HT1080 (cell line): Measurements from ENCODE around the gene KRTAP12-1. TPM values are rescaled to one million over a fixed set of nuclear protein-coding genes. Genes with fewer than 3 reads are reported as not detected.

Experiments
- DNase-seq: peaks from one replicate; pipeline ENCODE4 v3.0.0-alpha.2; 2015; ENCODE audit warnings: low read depth
- polyA plus RNA-seq, 2 experiments: library from polyadenylated mRNA; depleted of rRNA; stranded (reverse); fragments of >200 nt; gene quantifications; 2 replicates each; pipeline ENCODE4 v1.2.3, GENCODE V29; 2015
- total RNA-seq: library from RNA; depleted of rRNA; stranded (reverse); fragments of >200 nt; shearing (Covaris generic); gene quantifications from 2 replicates; pipeline ENCODE4 v1.2.3, GENCODE V29; 2014; rRNA removed

KRTAP12-1 gene, protein sequence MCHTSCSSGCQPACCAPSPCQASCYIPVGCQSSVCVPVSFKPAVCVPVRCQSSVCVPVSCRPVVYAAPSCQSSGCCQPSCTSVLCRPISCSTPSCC
- total RNA-seq = not detected in 2 replicates
- polyA plus RNA-seq (2015; cell fraction: cytosol; rRNA removed) = not detected in 2 replicates
- polyA plus RNA-seq (2015; cell fraction: nucleus; rRNA removed) = not detected in 2 replicates

DNA sequence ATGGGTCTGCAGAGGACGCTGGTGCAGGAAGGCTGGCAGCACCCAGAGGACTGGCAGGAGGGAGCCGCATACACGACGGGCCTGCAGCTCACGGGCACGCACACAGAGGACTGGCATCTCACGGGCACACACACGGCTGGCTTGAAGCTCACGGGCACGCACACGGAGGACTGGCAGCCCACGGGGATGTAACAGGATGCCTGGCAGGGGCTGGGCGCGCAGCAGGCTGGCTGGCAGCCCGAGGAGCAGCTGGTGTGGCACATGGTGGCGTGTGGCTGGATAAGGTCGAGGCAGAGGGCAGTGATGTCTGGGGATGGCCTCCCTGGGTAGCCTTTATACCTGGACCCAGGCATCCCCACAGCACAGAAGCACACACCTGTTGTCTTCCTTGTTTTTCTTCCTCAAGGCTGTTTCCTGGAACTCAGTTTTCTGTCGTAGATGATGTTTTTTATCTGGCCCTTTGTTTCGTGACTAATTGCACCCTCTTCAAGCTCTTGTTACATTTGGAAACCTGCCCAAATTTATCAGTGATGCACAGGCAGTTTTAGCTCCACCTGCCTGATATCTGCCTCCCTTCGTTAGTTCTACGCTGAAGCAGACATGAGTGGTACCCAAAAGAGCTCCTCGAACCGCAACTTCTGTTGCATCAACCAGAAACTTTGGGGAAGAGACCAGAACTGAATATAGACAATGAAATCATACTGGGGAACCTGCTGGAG, at the start of gene KRTAP12-1:
Gene KRTAP12-1, minus strand, starts transcription at position 303 of the 719 bp plus-strand sequence. Its CDS starts 40 bp downstream, at position 263.
- DNase-seq = no peak

DNA sequence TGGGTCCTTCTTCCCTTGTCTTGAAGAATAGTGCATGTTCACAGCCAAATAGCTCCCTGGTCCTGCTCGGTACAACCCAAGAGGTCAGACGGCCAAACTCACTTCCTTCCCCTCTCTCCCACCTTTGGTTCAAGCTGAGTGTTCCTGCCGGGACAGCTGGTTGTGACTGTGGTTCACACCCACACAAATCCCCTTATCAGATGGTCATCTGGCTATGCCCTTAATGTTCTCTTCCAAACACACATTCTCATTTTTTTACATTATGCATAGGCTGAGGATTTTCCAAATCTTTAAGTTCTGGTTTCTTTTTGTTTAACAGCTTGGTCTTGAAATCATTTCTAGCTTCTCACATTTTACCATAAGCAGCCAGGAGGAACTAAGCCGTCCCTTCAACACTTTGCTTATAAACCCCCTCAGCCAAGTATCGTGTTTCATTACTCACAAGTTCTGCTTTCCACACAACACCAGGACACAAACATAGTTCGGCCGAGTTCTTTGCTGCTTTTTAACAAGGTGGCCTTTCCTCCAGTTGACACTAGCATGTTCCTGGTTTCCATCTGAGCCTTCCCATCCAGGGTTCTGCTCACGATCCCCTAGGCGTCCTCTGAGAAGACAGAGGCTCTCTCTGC, 49.1 kb upstream of the KRTAP12-1 start:
- DNase-seq = no peak

DNA sequence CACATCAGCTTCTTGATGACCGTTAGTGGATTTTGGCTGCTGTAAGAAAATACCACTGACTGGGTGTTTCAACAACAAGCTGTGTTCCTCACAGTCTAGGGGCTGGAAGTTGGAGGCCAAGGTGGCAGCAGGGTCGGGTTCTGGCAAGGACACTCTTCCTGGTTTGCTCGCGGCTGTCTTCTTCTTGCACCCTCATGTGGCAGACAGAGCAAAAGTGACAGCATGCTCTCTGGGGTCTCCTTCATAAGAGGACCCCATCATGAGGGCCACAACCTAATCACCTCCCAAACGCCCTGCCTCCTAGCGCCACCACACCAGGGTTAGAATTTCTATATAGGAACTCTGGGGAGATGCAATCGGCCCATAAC, 48.0 kb upstream of the KRTAP12-1 start:
- no peak for DNase-seq

DNA sequence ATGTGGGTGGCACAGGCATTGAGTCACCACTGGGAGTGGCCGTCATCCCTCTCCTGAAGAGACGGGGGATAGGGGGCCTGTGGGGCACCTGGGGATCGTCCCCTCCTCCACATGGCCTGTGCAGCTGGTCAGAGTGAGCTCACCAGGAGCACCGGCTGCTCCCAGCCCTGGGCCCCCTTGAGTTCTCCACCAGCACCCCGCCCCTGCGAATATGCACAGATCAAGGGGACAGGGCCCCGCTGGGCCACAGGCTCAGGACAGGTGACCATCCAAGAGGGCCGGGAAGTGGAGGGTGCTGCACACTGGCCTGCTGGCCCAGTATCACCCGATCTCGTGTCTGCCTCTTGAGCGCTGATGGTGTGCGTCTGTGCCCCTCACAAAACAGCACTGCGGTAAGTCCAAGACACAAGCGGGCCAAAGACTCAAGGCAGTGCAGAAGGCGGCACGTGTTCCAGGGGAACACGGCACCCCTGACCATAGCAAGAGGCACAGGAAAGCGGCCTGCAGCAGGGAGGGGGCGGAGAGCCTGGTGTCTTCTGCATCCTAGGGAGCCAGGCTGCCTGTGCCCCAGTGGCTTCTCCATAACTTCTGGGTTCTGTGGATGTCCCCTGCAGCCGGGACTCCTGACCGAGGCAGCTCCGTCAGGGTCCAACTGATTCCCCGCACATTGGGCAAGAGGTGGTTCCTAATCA, 47.5 kb upstream of the KRTAP12-1 start:
- DNase-seq = no peak

DNA sequence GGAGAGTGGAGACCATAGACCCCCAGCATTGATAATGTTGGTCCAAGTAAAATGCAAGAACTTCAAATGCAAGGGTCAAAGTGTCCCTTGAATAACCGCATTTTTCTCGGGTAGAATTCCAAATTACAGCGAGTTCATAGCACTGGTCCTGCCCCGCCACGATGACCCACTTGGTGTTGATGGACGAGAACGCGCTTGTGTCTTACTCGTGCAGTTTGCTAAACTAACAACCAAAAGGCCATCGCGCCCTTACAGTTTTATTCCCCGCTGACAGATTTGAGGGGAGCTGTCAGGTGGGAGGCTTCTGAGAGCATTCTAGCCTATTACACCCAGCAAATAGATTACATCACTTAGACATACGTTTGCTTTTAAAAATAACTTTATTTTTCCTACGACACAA, 46.8 kb upstream of the KRTAP12-1 start:
- no peak for DNase-seq

DNA sequence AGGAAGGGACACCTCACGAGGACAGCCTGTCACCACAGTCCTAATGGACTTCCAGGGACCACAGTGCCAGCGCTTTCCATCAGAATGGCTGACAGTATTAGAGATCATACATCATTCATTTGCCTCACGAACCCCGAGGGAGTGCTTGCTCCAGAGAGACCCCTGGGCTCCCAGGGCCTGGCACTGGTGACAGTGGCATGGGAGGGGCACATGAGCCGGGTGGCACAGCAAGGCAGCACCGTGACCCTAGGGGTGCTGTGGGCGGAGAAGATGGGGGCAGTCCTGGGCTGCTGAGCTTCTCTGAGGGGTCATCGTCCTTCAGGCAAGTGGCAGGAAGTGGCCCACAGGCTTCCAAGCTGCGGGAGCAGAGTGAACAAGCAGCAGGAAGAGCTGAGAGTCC, 45.8 kb upstream of the KRTAP12-1 start:
- no peak for DNase-seq

DNA sequence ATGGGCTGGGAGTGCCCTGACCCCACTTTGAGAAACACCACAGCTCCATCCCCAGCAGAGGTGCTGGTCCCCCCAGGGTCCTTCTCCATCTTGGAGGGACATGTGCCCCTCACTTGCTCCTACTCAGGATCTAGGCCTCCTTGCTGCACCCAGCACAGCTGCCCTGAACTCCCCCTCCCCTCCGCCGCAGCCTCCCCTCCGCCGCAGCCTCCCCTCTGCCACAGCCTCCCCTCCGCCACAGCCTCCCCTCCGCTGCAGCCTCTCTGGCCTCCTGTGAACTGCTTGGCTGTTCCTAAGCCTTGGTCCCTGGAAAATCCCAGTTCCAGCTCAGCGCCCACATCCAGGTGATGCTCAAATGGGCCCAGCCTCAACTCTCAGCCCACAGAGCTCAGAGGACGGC, 45.4 kb upstream of the KRTAP12-1 start:
- DNase-seq = no peak

DNA sequence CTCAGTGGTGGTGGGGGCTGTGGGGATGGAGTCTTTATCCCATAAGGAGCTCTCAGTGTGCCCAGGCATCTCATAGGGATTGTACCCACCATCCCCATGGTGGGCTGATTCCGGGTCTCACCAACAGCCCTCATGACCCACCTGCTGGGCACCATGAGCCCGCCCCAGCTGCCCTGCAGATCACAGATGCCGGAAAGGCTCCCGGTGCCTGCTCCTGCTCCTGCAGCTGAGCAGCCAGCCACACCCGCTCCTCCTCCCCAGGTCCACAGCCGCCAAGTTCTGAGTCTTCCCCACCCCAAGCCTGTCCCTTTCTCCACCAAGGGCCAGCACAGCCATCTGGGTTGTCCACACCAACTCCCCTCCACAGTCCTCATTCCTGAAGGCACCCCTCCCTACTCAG, 44.9 kb upstream of the KRTAP12-1 start:
- DNase-seq = no peak

DNA sequence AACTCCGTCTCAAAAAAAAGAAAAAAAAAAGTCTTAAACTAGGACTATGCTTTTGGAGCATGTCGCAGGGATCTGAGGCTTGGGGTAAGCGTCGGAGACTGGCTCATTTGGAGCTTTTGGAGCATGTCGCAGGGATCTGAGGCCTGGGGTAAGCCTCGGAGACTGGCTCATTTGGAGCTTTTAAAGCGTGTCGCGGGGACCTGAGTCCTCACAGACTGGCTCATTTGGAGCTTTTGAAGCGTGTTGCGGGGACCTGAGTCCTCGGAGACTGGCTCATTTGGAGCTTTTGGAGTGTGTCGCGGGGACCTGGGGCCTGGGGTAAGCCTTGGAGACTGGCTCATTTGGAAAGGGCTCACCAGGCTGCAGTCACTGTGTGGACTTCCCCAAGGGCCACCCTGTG, 43.0 kb upstream of the KRTAP12-1 start:
- DNase-seq = no peak

DNA sequence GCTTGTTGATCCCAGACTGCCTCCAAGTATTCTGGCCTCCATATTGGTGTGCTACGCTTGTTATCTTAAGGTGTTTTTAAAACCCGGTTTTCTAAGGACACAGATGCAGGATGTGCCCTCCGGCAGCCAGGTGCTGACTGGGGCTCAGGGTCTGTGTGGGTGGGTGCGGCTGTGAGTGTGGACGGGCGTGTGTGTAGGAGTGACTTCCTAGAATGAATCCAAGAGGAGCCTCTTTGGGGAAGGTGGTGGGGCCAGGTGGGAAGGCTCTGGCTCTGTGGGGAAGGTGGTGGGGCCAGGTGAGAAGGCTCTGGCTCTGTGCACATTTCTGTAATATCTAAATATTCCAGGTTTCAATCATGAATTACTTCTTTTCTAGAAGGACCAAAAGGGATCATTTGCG, 42.2 kb upstream of the KRTAP12-1 start:
- no peak for DNase-seq

DNA sequence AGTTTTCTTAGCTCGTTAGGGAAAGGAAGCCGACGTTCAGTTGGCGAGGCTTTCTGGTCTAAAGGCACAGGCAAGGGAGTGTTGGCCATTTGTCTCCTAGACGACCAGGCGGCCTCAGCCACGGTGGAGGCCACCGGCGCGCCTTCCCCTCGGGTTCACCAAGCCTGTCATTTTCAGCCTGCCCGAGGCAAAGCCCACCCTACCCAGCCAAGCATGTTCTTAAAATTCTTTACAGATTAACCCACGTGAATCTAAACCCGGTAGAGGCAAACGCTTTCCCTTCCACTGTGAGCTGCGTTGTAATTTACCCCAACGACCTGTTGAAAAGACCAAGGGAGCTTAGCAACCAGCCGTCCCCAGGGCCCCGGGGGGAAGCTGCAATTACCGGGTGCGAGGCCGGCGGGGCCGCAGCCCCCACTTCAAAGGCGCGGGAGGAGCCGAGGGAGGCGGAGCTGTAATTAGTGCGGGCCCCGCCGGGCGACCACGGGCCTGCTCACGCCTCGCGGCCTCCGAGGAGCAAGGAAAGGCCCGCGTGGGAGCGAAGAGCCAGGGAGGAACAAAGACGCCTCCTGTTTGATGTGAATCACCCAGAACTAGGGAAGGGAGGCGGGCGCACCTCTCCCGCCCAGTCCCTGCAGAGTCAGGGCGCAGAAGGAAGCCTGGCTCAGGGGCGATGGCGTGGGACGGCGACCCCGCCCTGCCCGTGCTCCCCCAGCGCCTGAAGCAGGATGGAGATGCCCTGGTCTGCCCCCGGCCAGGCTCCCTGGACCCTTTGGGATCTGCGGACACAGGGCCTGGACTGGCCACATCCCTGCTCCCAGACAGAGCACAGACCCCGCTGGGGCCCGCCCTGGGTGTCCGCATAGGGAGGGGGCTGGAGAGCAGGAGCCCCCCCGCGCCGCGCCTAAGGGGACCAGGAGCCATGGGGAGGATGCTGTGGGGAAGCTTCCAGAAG, 41.5 kb upstream of the KRTAP12-1 start:
- no peak for DNase-seq

DNA sequence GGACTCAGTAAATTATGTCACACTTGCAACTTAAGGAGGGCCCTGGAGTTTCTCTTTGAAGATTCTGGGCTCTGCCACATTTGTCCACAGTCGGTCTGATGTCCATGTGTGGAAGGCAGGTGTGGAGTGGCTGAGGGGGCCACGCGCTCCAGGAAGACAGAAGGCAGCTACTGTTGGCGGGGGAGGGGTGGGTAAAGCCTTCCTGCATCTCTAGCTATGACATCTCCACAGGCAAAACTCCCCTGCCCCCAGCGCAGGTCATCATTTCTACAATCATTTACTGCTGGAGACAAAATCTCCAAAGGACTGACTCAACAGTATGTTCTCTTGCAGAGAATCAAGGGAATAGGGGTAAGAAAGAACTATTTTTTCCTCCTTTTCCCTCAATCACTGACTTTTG, 40.8 kb upstream of the KRTAP12-1 start:
- no peak for DNase-seq

DNA sequence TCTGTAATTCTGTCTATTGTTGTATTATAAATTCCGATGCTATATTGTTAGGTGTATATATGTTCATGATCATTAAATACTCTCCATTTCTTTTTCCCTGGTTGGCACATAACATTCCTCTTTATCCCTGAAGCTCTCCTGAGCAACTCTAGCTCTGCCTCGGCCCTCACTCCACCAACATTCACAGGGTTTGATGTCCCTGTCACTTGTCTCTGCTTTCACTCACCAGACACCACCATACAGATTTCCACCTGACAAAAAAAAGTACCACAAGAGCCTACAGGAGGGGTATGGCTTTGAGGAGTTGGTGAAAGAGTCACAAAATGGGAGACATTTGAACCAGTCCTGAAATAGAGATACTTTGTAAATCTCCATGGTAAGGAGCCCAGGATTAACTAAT, 38.2 kb upstream of the KRTAP12-1 start:
- no peak for DNase-seq

DNA sequence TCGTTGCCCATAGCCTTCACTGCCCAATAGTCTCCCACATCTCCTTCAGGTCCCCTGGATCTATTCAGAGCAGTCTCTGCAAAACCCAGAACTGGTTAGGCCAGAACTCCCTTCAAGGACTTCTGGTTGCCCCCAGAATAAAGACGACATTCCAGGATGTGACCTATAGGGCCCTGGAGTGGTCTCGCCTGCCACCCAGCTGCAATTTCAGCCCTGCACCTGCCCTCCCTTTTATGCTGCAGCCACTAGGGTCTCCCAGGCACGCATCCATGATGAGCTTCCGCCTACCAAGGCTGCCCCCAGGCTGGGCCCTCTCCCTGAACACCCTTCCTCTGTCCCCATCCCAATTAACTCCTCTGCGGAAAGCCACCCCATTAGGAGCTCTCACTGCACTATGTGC, 36.6 kb upstream of the KRTAP12-1 start:
- no peak for DNase-seq

DNA sequence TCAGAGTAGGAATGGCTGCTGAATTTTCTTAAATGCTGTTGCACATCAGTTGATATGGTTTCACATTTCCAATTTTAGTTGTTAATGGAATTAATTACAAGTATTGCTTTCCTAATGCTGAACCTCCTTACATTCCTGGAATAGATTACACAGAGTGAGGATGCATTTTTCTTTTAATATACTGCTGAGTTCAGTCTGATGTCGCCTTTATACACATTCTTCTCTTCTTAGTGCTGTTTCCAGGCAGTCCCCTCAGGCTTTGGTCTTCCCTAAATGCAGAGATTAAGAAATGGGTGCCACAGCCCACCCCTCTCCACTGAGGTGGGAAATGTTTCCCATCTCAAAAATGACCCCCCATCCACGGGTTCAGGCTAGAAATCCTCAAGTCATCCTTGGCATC, 36.1 kb upstream of the KRTAP12-1 start:
- DNase-seq = no peak

DNA sequence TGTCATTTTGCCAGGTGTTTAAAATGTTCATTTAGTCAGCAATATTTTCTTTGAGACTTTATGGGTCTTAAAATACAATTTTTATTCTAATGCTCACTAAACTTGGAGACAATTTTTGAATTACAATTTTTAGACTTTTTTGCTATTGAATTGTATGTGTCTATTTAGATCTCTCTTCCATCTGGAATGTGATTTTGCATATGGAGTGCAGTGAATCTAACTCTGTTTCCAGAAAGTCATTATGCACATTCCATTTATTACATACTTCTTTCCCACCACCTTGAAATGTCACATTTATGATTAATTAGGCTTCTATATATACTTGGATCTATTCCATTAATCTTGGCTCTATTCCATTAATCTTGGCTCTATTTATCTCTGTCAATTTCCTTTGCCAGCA, 35.0 kb upstream of the KRTAP12-1 start:
- no peak for DNase-seq

DNA sequence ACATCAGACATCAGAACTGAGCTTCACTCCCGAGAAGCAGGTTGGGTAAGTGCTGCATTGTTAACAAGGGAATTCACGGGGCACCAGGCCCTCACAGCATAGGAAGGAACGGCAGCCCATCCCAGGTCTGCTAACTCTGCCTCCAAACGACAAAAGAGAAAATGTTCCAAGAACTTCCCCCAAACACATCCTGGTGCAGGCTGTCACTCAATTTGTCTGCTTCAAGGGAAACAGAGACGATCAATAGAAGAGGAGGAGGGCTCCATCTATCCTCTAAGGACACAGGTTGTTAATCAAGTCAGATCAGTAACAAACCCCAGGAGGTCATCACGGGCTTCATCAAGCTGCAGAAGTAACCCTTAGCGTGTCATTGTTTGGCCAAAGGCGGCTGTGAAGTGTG, 32.9 kb upstream of the KRTAP12-1 start:
- no peak for DNase-seq

DNA sequence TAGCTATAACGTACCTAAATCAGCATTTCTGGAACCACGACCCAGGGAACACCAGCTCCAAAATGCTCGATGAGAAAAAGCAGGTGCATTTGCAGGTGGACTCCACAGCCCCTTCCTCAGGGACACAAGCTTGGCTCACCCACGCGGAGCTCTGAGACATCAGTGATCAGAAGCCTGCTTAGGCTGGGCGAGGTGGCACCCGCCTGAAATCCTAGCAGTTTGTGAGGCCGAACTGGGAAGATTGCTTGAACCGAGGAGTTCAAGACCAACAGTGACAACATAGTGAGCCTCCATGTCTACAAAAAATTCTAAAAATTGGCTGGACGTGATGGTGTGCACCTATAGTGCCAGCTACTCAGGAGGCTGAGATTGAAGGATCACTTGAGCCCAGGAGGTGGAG, 31.9 kb upstream of the KRTAP12-1 start:
- DNase-seq = no peak

DNA sequence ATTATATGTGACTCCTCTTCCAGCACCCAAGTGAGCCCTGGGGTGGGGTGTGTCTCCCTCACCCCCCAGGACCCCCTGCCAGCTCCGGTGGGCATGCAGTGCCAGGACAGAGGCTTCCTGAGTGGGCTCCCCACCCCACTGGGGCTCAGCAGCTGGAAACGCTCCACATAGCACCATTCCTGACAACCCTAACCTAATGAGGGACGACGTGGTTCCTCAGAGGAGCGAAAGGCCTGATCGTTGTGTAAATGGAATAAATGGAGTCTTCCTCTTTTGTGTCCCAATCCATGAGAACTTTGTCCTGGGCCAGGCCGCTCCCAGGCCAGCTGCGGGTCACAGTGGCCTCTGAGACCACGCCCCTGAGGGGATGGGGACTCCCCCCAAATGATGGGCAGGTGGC, 31.2 kb upstream of the KRTAP12-1 start:
- no peak for DNase-seq

DNA sequence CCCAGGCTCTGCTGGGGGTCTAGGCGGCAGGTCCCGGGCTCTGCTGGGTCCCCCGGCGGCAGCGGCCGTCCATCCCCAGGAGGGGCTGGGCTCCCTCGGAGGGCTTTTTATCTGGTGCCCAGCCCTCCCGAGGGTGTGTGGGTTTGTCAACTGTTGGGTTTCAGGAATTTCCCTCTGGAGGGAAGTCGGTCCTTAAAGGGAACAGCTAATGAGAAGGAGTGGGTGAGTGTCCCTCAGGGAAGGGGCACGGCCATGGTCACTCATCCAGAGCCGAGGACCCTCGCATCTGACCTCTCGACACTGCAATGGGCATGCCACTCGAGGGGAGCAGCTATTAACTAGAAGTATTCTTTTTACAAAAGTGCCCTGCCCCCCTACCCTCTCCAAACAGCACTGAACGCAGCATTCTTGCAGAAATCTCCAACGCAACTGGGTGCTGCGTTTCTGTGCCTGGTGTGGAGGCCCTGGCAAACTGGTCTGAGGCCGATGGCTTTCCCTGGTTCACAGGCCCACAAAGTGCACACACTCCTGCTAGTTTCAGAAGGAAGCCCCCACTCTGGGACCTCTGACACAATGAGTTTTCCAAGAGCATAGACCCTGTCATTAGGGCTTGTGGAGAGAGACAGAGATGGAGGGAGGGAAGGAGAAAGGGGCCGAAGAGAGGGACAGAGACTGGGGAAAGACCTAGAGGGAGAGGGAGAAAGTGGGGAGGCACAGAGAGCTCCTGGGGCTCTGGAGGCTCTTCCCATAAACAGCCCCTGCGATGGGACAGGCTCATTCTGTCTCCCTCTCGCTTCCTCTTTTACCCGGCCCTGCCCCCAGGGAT, 30.5 kb upstream of the KRTAP12-1 start:
- DNase-seq = no peak
